ENCODE results near the gene TMEM134. TPM values are rescaled to one million over a fixed set of nuclear protein-coding genes. Genes with fewer than 3 reads are reported as not detected.

The TMEM134 gene
- total RNA-seq, 3 donors from 2014 or later (not counting 1 experiment from before 2014, with no cell fraction given) = 57.8 to 65.7 (median 61.2) TPM

GRCh38 chr11:67415501-67416304 lies 53.3 kb downstream of the TMEM134 start, which contains the start of gene CARNS1:
Gene CARNS1, plus strand, starts transcription at chr11:67415678. Its CDS starts 522 bp downstream, at chr11:67416200.
- no peaks in the 10 kb centered on the region for H3K27me3 Mint-ChIP-seq (ENCODE audit: low read depth in 2 of 2)
- peaks cover 94% of the 10 kb centered on the region for H3K4me1 ChIP-seq (ENCODE audit: control insufficient read depth, insufficient read depth, low read length)
- H3K4me3 ChIP-seq (ENCODE audit: low read length) = peak within 1 kb of the TSS; percentile 32
- H3K36me3 Mint-ChIP-seq = no peaks in the 10 kb centered on the region
- intact Hi-C loops (cut with micrococcal nuclease) = loop anchor here (1.0 kb wide), 1 partner anchor 31 kb away; no protein-coding TSS in a partner anchor
- no peaks in the 10 kb centered on the region for H3K9me3 ChIP-seq (ENCODE audit: control insufficient read depth, insufficient read depth, low read length)
- H3K27ac ChIP-seq (ENCODE audit: low read length) = peak within 1 kb of the TSS; percentile 62
- no peaks in the 10 kb centered on the region for H3K36me3 ChIP-seq (ENCODE audit: control insufficient read depth, insufficient read depth, low read length)
- H3K9me3 Mint-ChIP-seq = no peaks in the 10 kb centered on the region
- no peaks in the 10 kb centered on the region for H3K27me3 ChIP-seq (ENCODE audit: control insufficient read depth, insufficient read depth, low read length)
- H3K4me3 Mint-ChIP-seq = peak within 1 kb of the TSS; percentile 82
- peak within 1 kb of the TSS; percentile 66 to 87 for H3K27ac Mint-ChIP-seq
- peaks cover 31 to 85% of the 10 kb centered on the region in 2 donors for H3K4me1 Mint-ChIP-seq
- WGBS (ENCODE audit: insufficient coverage) = 4% methylated on average over 65 of the region's 67 CpGs
- no peak for TF ChIP-seq CTCF (IDR thresholded peaks at IDR 0.05)
- peak in 2 of 3 donors; percentile 19 to 29 for ATAC-seq
- DNase-seq = peak in 1 of 2 donors; percentile 35

- peak in 1 of 2 donors; percentile 33 for DNase-seq
- WGBS (ENCODE audit: insufficient coverage) = 57% methylated on average over 1 of the region's 2 CpGs
These were observed 55.7 kb downstream of the TMEM134 start for GRCh38 chr11:67413266-67413849.

GRCh38 chr11:67412495-67413179 lies 56.4 kb downstream of the TMEM134 start:
- Mint-ChIP-seq H3K27ac (peak overlapping the region; percentile 72 to 84), H3K27me3 (ENCODE audit: low read depth in 2 of 2) (no peaks in the 10 kb centered on the region), H3K36me3 (no peaks in the 10 kb centered on the region), H3K4me3 (no peak overlapping the region), H3K4me1 (peaks cover 45 to 85% of the 10 kb centered on the region in 2 donors), H3K9me3 (no peaks in the 10 kb centered on the region)
- DNase-seq = no peak
- 67% methylated on average over 9 of the region's 9 CpGs for WGBS (ENCODE audit: insufficient coverage)
- TF ChIP-seq CTCF (IDR thresholded peaks at IDR 0.05) = no peak
- Histone ChIP-seq H3K4me1 (ENCODE audit: control insufficient read depth, insufficient read depth, low read length) (peaks cover 96% of the 10 kb centered on the region), H3K9me3 (ENCODE audit: control insufficient read depth, insufficient read depth, low read length) (no peaks in the 10 kb centered on the region), H3K36me3 (ENCODE audit: control insufficient read depth, insufficient read depth, low read length) (peaks cover 7% of the 10 kb centered on the region), H3K4me3 (ENCODE audit: low read length) (no peak overlapping the region), H3K27me3 (ENCODE audit: control insufficient read depth, insufficient read depth, low read length) (no peaks in the 10 kb centered on the region), H3K27ac (ENCODE audit: low read length) (no peak overlapping the region)
- no peak for ATAC-seq
- intact Hi-C loops (cut with micrococcal nuclease) = no loop called here

More at GRCh38 chr11:67413266-67413849, 55.7 kb downstream of the TMEM134 start:
- Mint-ChIP-seq H3K36me3 (no peaks in the 10 kb centered on the region), H3K4me1 (peaks cover 38 to 85% of the 10 kb centered on the region in 2 donors), H3K9me3 (no peaks in the 10 kb centered on the region), H3K4me3 (peak overlapping the region; percentile 83), H3K27me3 (ENCODE audit: low read depth in 2 of 2) (no peaks in the 10 kb centered on the region), H3K27ac (peak overlapping the region; percentile 72 to 84)
- no peaks in the 10 kb centered on the region for H3K9me3 ChIP-seq (ENCODE audit: control insufficient read depth, insufficient read depth, low read length)
- no peak for TF ChIP-seq CTCF (IDR thresholded peaks at IDR 0.05)
- peaks cover 96% of the 10 kb centered on the region for H3K4me1 ChIP-seq (ENCODE audit: control insufficient read depth, insufficient read depth, low read length)
- intact Hi-C loops (cut with micrococcal nuclease) = no loop called here
- H3K4me3 ChIP-seq (ENCODE audit: low read length) = no peak overlapping the region
- H3K27ac ChIP-seq (ENCODE audit: low read length) = no peak overlapping the region
- H3K27me3 ChIP-seq (ENCODE audit: control insufficient read depth, insufficient read depth, low read length) = no peaks in the 10 kb centered on the region
- peak in 1 of 3 donors; percentile 5 for ATAC-seq
- H3K36me3 ChIP-seq (ENCODE audit: control insufficient read depth, insufficient read depth, low read length) = peaks cover 6% of the 10 kb centered on the region
